Measurements from ENCODE around the gene HTD2.

HTD2 gene

GRCh38 chr3:58293516-58293915, 12.8 kb upstream of the HTD2 start:
- no peak for DNase-seq

GRCh38 chr3:58296269-58296668, 10.1 kb upstream of the HTD2 start:
- no peak for DNase-seq

GRCh38 chr3:58296843-58297242, 9.5 kb upstream of the HTD2 start:
- DNase-seq, result no peak

GRCh38 chr3:58298190-58298589, 8.1 kb upstream of the HTD2 start:
- no peak for DNase-seq

GRCh38 chr3:58299075-58299474, 7.2 kb upstream of the HTD2 start:
- no peak for DNase-seq

- peak; percentile 18 for DNase-seq
Measured at GRCh38 chr3:58299839-58300516, 6.3 kb upstream of the HTD2 start.

- DNase-seq, result no peak
Measured at GRCh38 chr3:58307639-58308215, 1.4 kb downstream of the HTD2 start.

- no peak for DNase-seq
Measured at GRCh38 chr3:58308728-58309127, 2.4 kb downstream of the HTD2 start.

GRCh38 chr3:58317811-58318210, 11.5 kb downstream of the HTD2 start:
- DNase-seq, result no peak

- DNase-seq, result no peak
Measured at GRCh38 chr3:58321791-58322190, 15.5 kb downstream of the HTD2 start.

GRCh38 chr3:58322793-58323192, 16.5 kb downstream of the HTD2 start:
- no peak for DNase-seq

- DNase-seq, result no peak
Measured at GRCh38 chr3:58323529-58324390, 17.4 kb downstream of the HTD2 start.

- no peak for DNase-seq
Measured at GRCh38 chr3:58324391-58325390, 18.4 kb downstream of the HTD2 start.

GRCh38 chr3:58325525-58325992, 19.2 kb downstream of the HTD2 start:
- no peak for DNase-seq

- no peak for DNase-seq
Measured at GRCh38 chr3:58326267-58326900, 20.1 kb downstream of the HTD2 start.

GRCh38 chr3:58329150-58329921, 23.0 kb downstream of the HTD2 start:
- DNase-seq, result no peak

GRCh38 chr3:58329922-58330413, 23.6 kb downstream of the HTD2 start:
- DNase-seq, result no peak

- DNase-seq, result no peak
Measured at GRCh38 chr3:58331593-58332152, 25.4 kb downstream of the HTD2 start.

- DNase-seq, result no peak
Measured at GRCh38 chr3:58332575-58333188, 26.4 kb downstream of the HTD2 start, which contains the start of gene PXK. Gene PXK, plus strand, starts transcription at chr3:58332892. Its CDS starts 97 bp downstream, at chr3:58332989.

Data from NCI-H1694 treated with DMSO at 0.1 percent for 48 hours (cell line).